GM19452 (cell line): ENCODE measurements around the gene IQGAP2.
A peak's percentile ranks its signal among the peaks of the same experiment; 100 is the strongest.

Experiments
- ATAC-seq: cut with Tn5 transposase; IDR thresholded peaks from one replicate; pipeline ENCODE4 v1.9.1; 2021; ENCODE audit not compliant: unreplicated experiment

IQGAP2 gene

DNA sequence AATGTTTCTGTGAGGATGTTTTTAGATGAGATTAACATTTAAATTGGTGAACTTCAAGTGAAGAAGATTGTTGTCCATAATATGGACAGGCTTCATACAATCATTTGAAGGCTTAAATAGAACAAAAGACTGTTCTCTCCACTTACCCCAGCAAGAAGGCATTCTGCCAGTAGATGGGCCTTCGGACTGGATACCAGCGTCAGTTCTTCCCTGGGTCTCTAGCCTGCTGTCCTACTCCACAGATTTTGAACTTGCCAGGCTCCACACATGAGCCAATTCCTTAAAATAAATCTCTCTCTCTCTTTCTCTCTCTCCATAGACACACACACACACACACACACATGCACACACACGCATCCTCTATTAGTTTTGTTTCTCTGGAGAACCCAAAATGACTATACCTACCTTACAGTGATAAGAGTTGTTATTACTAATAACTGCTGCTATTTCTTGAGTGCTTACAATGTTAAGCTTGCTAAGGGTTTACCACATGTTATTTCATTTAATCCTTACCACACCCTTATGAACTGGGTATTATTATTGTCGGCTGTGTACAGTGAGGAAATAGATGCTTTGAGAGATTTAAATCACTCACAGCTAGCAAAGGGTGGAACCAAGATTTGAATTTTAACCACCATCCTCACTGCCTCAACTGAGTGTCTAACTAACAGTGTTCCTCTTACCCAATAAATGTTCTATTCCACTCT lies 19.8 kb upstream of the IQGAP2 start:
- no peak for ATAC-seq

DNA sequence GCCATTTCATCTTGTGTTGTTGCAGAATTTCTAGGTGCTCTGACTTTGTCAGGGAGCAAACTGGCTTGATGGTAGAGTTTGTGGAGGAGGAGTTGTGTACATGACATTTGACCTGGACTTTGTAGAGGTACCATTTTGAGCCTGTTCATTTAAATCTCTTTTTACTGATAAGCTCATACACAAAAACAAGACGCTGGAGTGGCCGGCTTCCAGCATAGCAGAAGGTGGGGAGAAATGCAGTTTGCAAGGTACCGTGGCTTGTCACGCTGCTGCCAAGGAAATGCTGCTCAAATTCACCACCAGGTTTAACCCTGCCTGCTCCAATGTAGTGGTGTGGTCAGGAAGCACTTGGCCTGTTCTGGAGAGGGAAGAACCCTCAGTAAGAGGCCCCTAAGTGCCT lies 18.9 kb upstream of the IQGAP2 start:
- no peak for ATAC-seq

DNA sequence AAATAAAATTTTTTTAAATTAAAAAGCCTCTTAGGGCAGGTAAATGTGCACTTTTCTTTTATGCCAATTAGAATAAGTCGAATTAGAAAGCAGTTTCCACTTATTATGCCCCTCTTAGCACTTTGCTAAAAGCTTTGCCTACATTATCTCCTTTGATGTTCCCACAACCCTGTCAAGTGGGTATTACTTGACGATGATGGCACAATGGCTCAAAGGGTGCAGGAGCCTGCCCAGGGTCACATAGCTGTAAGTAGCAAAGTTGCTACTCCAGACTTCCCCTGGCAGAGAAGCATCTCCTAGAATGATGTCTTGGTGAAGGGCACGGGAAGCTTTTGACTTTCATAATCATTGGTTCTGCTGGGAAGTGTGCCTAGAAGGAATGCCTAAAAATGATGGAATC lies 18.4 kb upstream of the IQGAP2 start:
- ATAC-seq = no peak

DNA sequence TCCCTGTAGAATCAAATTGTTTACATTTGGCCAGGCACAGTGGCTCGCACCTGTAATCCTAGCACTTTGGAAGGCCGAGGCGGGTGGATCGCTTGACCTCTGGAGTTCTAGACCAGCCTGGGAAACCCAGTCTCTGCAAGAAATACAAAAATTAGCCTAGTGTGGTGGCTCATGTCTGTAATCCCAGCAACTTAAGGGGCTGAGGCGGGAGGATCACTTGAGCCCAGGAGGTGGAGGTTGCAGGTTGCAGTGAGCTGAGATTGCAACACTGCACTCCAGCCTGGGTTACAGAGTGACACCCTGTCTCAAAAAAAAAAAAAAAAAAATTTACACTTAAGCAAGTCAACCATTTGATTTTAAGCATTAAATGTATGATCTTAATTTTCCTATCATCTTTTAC lies 17.5 kb upstream of the IQGAP2 start:
- no peak for ATAC-seq

DNA sequence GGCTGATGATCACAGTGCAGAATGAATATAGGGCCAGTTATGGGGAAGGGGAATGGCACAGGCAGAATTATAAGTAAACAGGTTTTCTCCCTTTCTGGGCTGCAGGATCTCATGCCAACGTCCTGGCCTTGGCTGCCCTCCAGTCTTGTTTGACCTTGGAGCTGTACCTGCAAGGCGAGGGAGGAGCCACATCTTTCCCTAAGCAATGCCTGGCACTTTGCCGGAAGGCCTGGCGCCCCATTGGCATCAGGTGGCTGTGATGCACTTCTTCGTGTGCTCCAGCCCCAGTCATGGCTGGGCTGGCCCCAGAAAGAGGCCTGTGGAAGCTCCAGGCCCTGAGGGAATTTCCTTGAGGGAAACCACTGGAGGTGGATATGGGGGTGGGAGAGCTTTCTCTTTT lies 16.7 kb upstream of the IQGAP2 start:
- no peak for ATAC-seq

DNA sequence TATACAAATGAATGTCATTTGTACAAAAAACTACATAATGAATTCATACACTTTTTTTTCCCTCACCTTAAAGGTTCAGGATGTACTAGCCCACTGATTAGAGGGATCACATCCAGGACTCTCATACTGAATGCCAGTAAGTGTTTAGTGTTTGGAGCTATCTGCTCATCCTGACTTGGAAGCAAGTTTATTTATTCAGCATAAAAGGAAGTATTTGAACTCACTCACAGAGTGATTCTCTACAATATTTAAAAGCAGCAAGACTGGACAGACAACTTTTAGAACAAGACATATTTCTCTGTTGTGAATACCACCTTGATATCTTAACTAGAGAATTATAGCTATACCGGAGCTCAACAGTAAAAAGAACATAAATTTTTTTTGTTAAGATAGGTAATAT lies 14.8 kb upstream of the IQGAP2 start:
- no peak for ATAC-seq

DNA sequence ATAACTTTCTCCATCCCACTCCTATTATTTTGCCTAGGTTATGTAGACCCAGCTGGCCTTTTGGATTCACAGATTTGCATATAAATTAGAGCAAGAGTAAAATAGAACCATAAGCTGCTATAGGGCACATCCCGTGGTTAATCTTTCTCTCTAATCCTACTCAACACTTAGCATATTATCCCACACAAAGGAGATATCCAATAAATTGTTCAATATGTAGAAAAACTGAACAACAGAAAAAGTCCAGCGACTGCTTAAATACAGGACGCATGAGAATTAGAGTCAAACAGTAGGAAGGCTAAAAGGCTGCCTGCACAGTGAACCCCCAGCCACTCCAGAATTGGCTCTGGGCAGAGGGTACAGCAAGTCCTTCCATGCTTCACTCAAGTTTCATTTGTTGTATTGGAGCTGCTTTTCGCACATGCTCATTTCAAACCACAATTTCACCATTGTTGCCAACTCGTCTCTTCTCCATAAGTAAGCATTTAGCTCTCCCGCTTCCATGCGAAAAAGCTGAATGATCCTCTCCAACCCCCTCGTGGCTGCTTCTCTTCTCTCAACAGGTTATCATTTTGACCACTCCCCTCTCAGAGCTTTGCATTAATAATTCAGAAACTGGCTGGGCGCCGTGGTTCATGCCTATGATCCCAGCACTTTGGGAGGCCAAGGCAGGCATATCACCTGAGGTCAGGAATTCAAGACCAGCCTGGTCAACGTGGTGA lies 14.1 kb upstream of the IQGAP2 start:
- ATAC-seq = no peak

DNA sequence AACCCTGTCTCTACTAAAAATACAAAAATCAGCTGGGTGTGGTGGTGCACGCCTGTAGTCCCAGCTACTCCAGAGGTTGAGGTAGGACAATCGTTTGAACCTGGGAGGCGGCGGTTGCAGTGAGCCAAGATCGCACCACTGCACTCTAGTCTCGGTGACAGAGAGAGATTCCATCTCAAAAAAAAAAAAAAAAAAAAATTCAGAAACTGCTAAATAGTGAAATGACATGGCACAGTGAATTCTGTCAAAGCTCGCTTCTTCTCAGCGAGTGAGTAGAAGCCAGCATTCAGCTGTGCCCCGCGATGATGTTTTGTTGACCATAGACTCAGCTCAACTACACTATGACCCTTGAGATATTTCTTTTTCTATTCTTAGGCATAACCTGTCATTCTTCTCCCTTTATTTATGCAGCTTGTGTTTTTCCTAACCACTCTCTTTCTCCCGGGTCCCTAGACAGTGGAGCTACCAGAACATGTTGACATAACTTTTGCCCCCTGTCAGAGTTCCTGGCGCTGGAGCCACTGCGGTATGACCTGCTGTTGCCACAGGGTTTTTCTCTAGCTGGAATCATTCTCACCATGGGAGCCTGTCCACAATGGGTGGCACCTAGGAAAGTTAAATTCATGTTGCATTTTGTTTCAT lies 13.5 kb upstream of the IQGAP2 start:
- no peak for ATAC-seq

DNA sequence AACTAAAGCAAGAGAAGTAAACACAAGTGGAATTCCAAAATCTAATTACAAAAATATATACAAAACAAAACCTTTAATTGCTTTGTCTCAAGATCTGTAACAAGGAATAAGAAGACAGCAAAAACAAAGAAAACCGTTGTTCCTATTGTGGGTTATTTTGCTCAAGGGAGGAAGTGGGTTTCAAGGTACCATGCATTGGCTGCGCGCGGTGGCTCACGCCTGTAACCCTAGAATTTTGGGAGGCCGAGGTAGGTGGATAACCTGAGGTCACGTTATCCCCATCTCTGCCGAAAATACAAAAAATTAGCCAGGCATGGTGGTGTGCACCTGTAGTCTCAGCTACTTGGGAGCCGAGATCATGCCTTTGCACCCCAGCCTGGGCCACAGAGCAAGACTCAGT lies 12.1 kb upstream of the IQGAP2 start:
- no peak for ATAC-seq

DNA sequence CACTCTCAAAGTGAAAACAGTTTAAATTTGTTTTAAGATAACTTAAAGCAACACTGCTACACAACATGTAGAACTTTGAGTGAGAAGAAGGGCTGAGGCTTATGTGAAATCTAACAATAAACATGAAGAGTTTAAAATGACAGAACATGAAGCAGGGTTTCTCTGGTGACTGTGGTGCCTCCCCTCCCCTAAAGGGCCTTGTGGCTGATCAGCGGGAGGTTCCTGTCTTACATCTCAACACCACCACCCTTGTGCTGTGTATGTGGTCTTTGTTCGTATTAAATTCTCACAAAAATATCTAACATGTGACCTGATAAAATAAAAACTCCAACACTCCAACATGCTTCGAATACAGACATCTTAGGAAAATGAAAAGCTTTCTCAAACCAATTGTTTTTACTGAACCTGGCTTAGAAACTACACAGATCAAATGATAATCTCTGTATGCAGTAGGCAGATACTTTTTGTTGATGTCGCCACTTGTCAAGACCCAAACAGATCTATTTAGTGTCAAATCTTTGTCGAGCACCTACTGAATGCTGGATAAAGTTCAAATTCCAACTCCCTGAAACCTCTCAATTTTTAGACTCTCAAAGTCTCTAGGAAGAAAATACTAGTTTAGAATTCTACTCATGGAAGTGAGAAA lies 9.9 kb upstream of the IQGAP2 start:
- no peak for ATAC-seq

DNA sequence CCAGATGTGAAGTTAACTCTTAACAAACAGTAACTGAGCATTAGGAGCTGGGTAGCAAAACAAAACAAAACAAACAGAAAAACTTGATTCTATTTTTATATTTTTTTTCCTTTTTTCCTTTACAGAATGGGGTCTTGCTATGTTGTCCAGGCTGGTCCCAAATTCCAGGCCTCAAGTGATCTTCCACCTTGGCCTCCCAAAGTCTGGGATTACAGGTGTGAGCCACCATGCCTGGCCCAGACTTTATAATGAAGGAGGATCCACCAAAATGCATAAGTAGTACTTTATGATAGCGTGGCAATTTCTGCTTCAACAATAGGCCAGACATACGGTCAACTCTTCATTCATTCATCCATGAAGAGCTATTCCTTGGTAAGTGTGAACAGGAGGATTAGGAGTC lies 5.9 kb upstream of the IQGAP2 start:
- ATAC-seq = no peak

DNA sequence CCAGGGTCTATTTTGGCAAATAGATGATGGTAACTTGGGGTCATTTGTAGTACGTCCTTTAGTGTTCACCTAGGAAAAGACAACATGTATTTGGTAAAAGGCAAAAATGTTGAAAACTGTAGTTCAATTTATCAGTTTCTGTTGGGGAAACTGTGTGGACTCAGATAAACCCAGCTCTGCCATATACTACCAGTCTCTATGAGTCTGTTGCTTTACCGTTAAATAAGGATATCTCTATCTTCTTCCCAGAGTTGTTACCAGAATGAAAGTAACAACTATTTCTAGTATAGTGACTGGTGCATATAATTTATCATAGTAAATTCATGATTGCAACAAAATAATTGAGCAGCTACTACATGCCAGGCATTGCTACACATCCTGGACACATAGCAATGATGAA lies 3.8 kb upstream of the IQGAP2 start:
- no peak for ATAC-seq

DNA sequence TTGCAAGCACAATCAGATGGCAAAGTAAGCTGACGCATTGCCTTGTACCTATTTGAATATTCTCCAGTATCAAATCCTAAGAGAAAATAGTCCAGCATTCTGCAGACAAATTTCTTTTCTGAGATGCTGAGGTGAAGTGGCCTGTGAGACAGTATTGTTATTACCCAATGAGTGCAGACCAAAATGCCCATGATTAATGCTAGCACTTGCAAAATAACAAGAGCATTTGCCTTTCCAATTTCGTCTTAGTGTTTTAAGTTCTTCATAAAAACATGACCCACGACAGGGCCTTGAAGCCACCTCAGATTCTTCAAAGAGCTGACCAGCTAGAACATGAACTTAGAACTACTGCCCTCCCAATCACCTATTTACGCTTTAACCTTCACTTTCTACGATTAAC lies 2.6 kb upstream of the IQGAP2 start:
- ATAC-seq = no peak

DNA sequence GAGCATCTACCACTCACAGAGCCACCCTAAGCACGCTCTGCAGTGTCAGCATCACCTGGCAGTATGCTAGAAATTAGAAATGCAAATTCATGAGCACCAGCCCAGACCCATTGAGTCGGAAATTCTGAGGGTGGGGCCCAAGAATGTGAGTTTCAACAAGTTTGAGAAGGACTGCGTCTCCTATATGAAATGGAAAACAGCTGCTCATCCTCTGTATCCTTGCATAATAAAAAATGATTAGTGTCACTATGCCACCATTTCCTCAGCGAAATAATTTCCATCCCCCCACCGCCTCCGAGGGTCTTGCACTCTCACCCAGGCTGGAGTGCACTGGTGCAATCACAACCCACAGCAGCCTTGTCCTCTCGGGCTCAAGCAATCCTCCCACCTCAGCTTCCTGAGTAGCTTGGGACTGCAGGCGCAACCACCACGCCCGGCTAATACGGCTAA lies 1.3 kb upstream of the IQGAP2 start:
- no peak for ATAC-seq

DNA sequence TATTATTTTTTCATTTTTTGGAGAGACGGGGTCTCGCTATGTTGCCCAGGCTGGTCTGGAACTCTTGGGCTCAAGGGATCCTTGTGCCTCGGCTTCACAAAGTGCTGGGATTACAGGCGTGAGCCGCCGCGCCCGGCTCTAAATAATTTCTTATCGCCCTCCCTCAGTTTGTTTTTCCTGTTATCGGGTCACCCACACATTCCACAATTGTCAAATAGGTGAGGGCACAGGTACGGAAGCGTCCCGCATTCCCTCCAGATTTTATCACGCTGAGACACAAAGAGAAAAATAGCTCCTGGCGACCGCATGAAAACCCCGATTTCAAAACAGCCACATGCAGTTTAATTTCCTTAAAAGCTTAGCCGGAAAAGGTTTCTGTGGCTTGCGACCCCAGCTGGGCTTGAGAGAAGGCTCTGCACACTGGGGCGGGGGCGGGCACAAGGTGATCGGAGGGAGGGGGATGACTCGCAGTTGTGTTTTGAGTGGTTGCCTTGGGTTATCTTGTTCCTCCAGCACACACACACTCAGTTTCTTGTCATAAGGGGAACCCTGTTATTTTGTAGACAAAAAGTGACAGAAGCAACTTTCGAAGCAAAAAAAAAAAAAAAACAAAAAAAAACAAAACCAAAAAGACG lies 717 bp upstream of the IQGAP2 start:
- peak; percentile 31 for ATAC-seq

DNA sequence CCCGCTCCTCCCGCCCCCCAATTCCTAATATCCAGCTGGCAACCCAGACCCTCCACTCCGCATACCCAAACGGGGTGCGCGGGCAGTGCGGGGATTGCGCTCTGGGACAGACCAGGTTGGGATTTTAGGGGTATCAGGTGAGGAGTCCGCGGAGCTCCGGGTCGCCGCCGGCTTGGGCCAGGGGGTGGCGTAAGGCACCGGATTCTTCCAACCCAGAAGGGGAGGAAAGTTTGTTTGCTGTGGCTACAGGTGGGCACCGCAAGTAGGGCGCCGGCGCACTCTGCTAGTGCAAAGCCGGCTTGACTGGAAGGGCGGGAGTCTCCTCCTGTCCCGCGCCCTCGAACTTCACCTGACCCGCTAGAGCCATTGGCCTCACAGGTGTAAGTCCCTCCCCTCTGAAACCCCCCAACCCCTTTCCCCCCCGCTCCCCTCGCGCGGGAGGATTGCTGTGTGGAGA lies 709 bp downstream of the IQGAP2 start:
- ATAC-seq = peak; percentile 18

DNA sequence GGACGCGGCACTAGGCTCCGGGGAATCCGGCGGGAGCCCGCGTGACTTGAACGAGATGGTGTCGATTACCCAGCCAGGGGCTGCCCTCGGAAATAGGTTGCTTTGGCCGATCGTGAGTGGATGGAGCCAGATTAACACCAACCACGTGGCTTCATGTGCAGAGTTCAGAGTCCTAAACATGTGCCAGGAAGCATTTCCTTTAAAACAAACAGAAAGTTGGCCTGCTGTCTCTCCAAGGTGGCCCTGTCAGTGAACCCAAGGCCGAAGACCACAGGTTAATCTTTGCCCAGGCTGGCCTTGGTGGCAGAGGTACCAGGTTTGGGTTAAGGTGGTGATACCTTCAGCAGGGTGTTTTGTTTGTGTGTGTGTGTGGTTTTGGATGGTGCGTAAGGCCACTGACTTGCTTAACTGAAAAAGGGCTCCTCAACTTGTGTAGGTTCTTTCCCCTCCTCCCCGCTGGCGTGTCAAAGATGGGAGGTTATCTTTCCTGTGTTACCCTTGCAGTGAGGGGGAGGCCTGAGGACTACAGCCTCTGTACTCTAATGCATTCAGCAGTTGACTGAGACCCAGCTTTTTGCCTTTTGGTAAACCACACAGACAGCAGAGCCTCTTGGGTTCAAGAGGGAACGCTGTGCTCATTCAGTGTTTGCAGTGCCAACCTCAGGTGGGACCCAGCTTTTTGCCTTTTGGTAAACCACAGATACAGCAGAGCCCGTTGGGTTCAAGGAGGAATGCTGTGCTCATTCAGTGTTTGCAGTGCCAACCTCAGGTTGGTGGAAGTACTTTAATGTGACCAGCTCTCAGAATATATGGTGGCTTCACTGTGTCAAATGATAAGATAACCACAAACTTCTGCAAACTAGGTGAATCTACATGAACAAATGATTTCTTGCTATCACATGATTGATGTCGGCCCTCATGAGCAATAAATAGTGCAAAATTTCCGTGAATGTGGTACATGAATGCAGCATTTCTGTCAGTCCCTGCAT lies 1.4 kb downstream of the IQGAP2 start:
- peak; percentile 30 for ATAC-seq

DNA sequence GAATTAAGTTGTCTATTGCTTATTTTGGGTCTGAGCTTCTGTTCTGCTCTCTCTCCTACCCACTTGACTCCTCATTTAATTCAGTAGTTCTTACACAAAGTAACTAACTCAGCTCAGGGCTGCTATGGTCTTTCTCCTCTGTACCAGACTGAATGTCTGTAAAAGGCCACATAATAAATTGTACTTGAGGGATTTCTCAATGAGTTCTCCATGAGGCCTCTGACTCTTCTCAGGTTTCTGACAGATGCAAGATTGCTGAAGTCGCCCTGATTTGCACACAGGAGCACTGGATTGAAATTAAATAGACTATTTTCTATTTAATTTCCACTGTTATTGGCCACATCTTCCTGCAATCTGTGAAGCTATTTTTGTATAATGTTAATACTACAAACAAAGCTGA lies 2.9 kb downstream of the IQGAP2 start:
- no peak for ATAC-seq

DNA sequence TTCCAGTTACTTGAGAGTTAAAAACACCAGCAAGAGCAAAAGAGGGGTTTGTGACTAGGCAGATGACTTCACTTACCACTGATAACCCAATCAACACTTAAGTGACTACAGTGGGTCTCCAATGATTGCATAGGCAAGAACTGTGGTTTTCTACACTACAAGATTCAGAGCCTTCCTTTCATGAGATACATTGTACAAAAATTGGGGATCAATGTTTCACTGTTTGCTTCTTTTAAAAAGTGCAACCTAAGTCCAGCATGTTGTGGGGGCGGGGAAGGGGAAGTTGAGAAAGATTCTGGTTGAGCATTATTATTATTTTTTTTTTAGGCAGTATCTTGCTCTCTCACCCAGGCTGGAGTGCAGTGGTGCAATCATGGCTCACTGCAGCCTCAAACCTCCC lies 3.6 kb downstream of the IQGAP2 start:
- no peak for ATAC-seq

DNA sequence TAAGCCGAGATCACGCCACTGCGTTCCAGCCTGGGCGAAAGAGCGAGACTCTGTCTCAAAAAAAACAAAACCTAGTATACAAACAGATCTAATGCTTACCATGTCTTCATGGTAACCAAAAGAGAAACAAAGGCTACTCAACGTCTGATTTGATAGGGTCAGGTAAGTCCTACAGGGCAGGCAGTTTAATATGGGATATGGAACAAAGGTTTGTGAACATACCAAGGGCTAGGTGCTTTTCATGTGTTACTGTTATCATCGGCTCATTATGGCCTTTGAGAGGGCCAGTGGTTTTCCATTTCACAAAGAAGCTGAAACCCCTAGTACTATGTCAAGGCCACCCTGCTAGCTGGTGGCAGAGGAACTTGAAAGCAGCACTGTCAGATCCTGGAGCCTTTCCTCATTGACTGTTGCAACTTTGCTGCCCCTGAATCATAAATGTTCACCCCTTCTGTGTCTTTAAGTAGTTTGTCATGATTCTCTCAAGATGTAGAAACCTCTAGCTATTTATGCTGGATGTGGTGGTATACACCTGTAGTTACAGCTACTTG lies 5.1 kb downstream of the IQGAP2 start:
- no peak for ATAC-seq
